H9 (cell line): Measurements from ENCODE around the gene CFDP1. TPM values are rescaled to one million over a fixed set of nuclear protein-coding genes. Genes with fewer than 3 reads are reported as not detected.
A peak's percentile ranks its signal among the peaks of the same experiment; 100 is the strongest.

Source experiments
- DNase-seq: peaks from one replicate; pipeline ENCODE4 v3.0.0-alpha.2; 2017
- H2AFZ ChIP-seq: one replicate; pipeline ENCODE4 v1.6.1; 2013; ENCODE audit warnings: mild to moderate bottlenecking, low read length, control low read depth, moderate library complexity
- H2AK5ac ChIP-seq: 2 replicates; pipeline ENCODE4 v1.6.1; 2013; ENCODE audit warnings: low read length, control low read depth, mixed read lengths; ENCODE audit not compliant: insufficient read length
- H2BK120ac ChIP-seq: one replicate; pipeline ENCODE4 v1.6.1; 2013; ENCODE audit warnings: low read depth, mild to moderate bottlenecking, low read length, control low read depth, inconsistent platforms; ENCODE audit not compliant: poor library complexity, severe bottlenecking
- H2BK12ac ChIP-seq: 2 replicates; pipeline ENCODE4 v1.6.1; 2013; ENCODE audit warnings: low read length, control low read depth, mixed read lengths, low read depth; ENCODE audit not compliant: insufficient read length
- H2BK15ac ChIP-seq: 2 replicates; pipeline ENCODE4 v1.6.1; 2013; ENCODE audit warnings: low read depth, low read length, control low read depth
- H2BK20ac ChIP-seq: one replicate; pipeline ENCODE4 v1.6.1; 2013; ENCODE audit warnings: low read depth, mild to moderate bottlenecking, low read length, control low read depth, inconsistent platforms; ENCODE audit not compliant: poor library complexity, severe bottlenecking
- H2BK5ac ChIP-seq: 2 replicates; pipeline ENCODE4 v1.6.1; 2013; ENCODE audit warnings: low read length, control low read depth, mixed read lengths; ENCODE audit not compliant: insufficient read length
- H3K14ac ChIP-seq: 2 replicates; pipeline ENCODE4 v1.6.1; 2013; ENCODE audit warnings: low read length, control low read depth; ENCODE audit not compliant: insufficient read depth
- H3K18ac ChIP-seq: 2 replicates; pipeline ENCODE4 v1.6.1; 2013; ENCODE audit warnings: low read depth, mild to moderate bottlenecking, mixed read lengths, low read length, control low read depth; ENCODE audit not compliant: insufficient read length
- H3K23ac ChIP-seq: 2 replicates; pipeline ENCODE4 v1.6.1; 2013; ENCODE audit warnings: low read length, control low read depth, mixed read lengths, low read depth; ENCODE audit not compliant: insufficient read length
- H3K23me2 ChIP-seq: 2 replicates; pipeline ENCODE4 v1.6.1; 2013; ENCODE audit warnings: low read depth, mild to moderate bottlenecking, mixed read lengths, low read length, control low read depth; ENCODE audit not compliant: insufficient read length, poor library complexity, severe bottlenecking
- H3K27ac ChIP-seq: 2 replicates; pipeline ENCODE4 v1.5.1; 2013; ENCODE audit warnings: low read length, control low read depth, mixed read lengths, low read depth; ENCODE audit not compliant: insufficient read length
- H3K27me3 ChIP-seq: 2 replicates; pipeline ENCODE4 v1.6.1; 2013; ENCODE audit warnings: low read length, control low read depth, inconsistent platforms; ENCODE audit not compliant: insufficient read depth
- H3K4ac ChIP-seq: 2 replicates; pipeline ENCODE4 v1.6.1; 2013; ENCODE audit warnings: low read depth, mild to moderate bottlenecking, control low read depth, inconsistent platforms, low read length, moderate library complexity
- H3K4me1 ChIP-seq: 2 replicates; pipeline ENCODE4 v1.6.1; 2013; ENCODE audit warnings: low read length, control low read depth, inconsistent platforms; ENCODE audit not compliant: insufficient read depth
- H3K4me2 ChIP-seq: 2 replicates; pipeline ENCODE4 v1.6.1; 2013; ENCODE audit warnings: low read length, control low read depth, mixed read lengths; ENCODE audit not compliant: insufficient read length, insufficient read depth
- H3K56ac ChIP-seq: 2 replicates; pipeline ENCODE4 v1.6.1; 2013; ENCODE audit warnings: low read depth, mild to moderate bottlenecking, mixed read lengths, low read length, control low read depth; ENCODE audit not compliant: insufficient read length
- H3K79me1 ChIP-seq: 2 replicates; pipeline ENCODE4 v1.6.1; 2013; ENCODE audit warnings: low read depth, mild to moderate bottlenecking, moderate library complexity, low read length, control low read depth, inconsistent platforms; ENCODE audit not compliant: insufficient read depth, poor library complexity, severe bottlenecking
- H3K79me2 ChIP-seq: 2 replicates; pipeline ENCODE4 v1.6.1; 2013; ENCODE audit warnings: low read length, control low read depth, inconsistent platforms; ENCODE audit not compliant: insufficient read depth
- H3K9ac ChIP-seq: 2 replicates; pipeline ENCODE4 v1.6.1; 2013; ENCODE audit warnings: low read length, control low read depth, mixed read lengths; ENCODE audit not compliant: insufficient read length; ENCODE audit errors: extremely low read depth
- H3K9me3 ChIP-seq: one replicate; pipeline ENCODE4 v1.6.1; 2013; ENCODE audit warnings: low read depth, low read length, inconsistent platforms; ENCODE audit not compliant: control insufficient read depth
- H3T11ph ChIP-seq: one replicate; pipeline ENCODE4 v1.6.1; 2013; ENCODE audit warnings: mild to moderate bottlenecking, low read length, control low read depth, inconsistent platforms
- H4K20me1 ChIP-seq: one replicate; pipeline ENCODE4 v1.6.1; 2013; ENCODE audit not compliant: control insufficient read depth, insufficient read length, insufficient read depth
- H4K5ac ChIP-seq: 2 replicates; pipeline ENCODE4 v1.6.1; 2013; ENCODE audit warnings: low read depth, mild to moderate bottlenecking, mixed read lengths, low read length, control low read depth; ENCODE audit not compliant: insufficient read length
- H4K8ac ChIP-seq: replicated peaks from 2 replicates; pipeline ENCODE4 v1.6.1; 2013; ENCODE audit warnings: low read length, control low read depth, mixed read lengths, low read depth; ENCODE audit not compliant: insufficient read length
- H4K91ac ChIP-seq: 2 replicates; pipeline ENCODE4 v1.6.1; 2013; ENCODE audit warnings: low read depth, mild to moderate bottlenecking, moderate library complexity, mixed read lengths, low read length, control low read depth; ENCODE audit not compliant: insufficient read length
- H3K27ac Mint-ChIP-seq, 3 experiments: 2 replicates in 2 of 3; 3 replicates in 1 of 3; pipeline ENCODE4 v1.8.0; 2020 to 2021; ENCODE audit warnings: mixed read lengths in 3 of 3, mild to moderate bottlenecking in 1 of 3, moderate library complexity in 1 of 3
- H3K27me3 Mint-ChIP-seq: 2 replicates; pipeline ENCODE4 v1.8.0; 2021; ENCODE audit warnings: low read depth, mild to moderate bottlenecking, moderate library complexity, mixed read lengths
- H3K36me3 Mint-ChIP-seq, 3 experiments: 2 replicates in 2 of 3; 3 replicates in 1 of 3; pipeline ENCODE4 v1.8.0; 2020 to 2021; ENCODE audit warnings: low read depth in 3 of 3, mixed read lengths in 3 of 3; ENCODE audit not compliant: insufficient read depth in 1 of 3
- H3K4me1 Mint-ChIP-seq, 2 experiments: 2 replicates each; pipeline ENCODE4 v1.8.0; 2020; ENCODE audit warnings: mixed read lengths in 2 of 2
- H3K4me3 Mint-ChIP-seq, 2 experiments: 2 replicates in 1 of 2; 3 replicates in 1 of 2; pipeline ENCODE4 v1.8.0; 2020 to 2021; ENCODE audit warnings: mild to moderate bottlenecking in 2 of 2, mixed read lengths in 2 of 2, moderate library complexity in 1 of 2
- H3K9me3 Mint-ChIP-seq, 2 experiments: 2 replicates in 1 of 2; 3 replicates in 1 of 2; pipeline ENCODE4 v1.8.0; 2020; ENCODE audit warnings: mild to moderate bottlenecking in 2 of 2, mixed read lengths in 2 of 2, moderate library complexity in 1 of 2
- CTCF ChIP-seq: fragments of 200-600 bp; sonication (generic); conservative IDR thresholded peaks from 3 replicates; pipeline ENCODE4 v1.8.0; 2021; ENCODE audit warnings: antibody characterized with exemption, mild to moderate bottlenecking
- WGBS: extraction: QIAGEN DNeasy Blood & Tissue Kit; methylation state at CpG from one replicate; pipeline ENCODE4 v1.1.7; 2013; ENCODE audit warnings: missing lambda C conversion rate, low lambda C conversion rate, mixed read lengths; ENCODE audit not compliant: insufficient read length; ENCODE audit errors: extremely low coverage; 5-methylcytosine and 5-hydroxymethylcytosine counted together
- total RNA-seq: library from RNA; stranded (reverse); gene quantifications from 2 replicates; pipeline ENCODE4 v1.2.1, GENCODE V29; 2021

Gene CFDP1
- total RNA-seq, 1 experiment from 2014 or later = 89.2 TPM

- no peak overlapping the region for H3K4me2 ChIP-seq
- H3T11ph ChIP-seq = no peak overlapping the region
- H3K27ac ChIP-seq = no peak overlapping the region
- H3K56ac ChIP-seq = no peak overlapping the region
- H4K20me1 ChIP-seq = no peaks in the 10 kb centered on the region
- H3K79me2 ChIP-seq = no peaks in the 10 kb centered on the region
- no peak overlapping the region for H3K23ac ChIP-seq
- H3K4me1 ChIP-seq = no peaks in the 10 kb centered on the region
- no peak overlapping the region for H3K18ac ChIP-seq
- no peak for TF ChIP-seq CTCF
- no peak overlapping the region for H3K4me3 Mint-ChIP-seq
- H2BK120ac ChIP-seq = no peak overlapping the region
- H3K9ac ChIP-seq = no peak overlapping the region
- H3K27me3 ChIP-seq = no peaks in the 10 kb centered on the region
- no peak overlapping the region for H4K91ac ChIP-seq
- H2BK20ac ChIP-seq = no peak overlapping the region
- peaks cover 15 to 53% (median 35%) of the 10 kb centered on the region in 3 experiments; a peak in 6 of 7 replicates for H3K36me3 Mint-ChIP-seq
- H3K9me3 ChIP-seq = no peaks in the 10 kb centered on the region
- H3K14ac ChIP-seq = no peak overlapping the region
- no peak for DNase-seq
- no peak overlapping the region for H2AK5ac ChIP-seq
- H2BK12ac ChIP-seq = no peak overlapping the region
- H3K27ac Mint-ChIP-seq = peak overlapping the region in 1 of 3 experiments; percentile 17; a peak in 1 of 7 replicates
- no peak overlapping the region for H2AFZ ChIP-seq
- H3K9me3 Mint-ChIP-seq = no peaks in the 10 kb centered on the region
- H3K27me3 Mint-ChIP-seq = no peaks in the 10 kb centered on the region
- H4K8ac ChIP-seq = no peak overlapping the region
- no CpG with 5 or more reads among the region's 2 CpGs for WGBS
- no peaks in the 10 kb centered on the region for H3K23me2 ChIP-seq
- no peaks in the 10 kb centered on the region for H3K79me1 ChIP-seq
- no peak overlapping the region for H3K4ac ChIP-seq
- H4K5ac ChIP-seq = no peak overlapping the region
- H3K4me1 Mint-ChIP-seq = no peaks in the 10 kb centered on the region
- no peak overlapping the region for H2BK5ac ChIP-seq
- H2BK15ac ChIP-seq = no peak overlapping the region
Measured at GRCh38 chr16:75389096-75389690, 44.1 kb downstream of the CFDP1 start.
